Embryonic facial prominence (tissue), 1 donor: ENCODE results near the gene WDR36.

Source experiments
- DNase-seq: peaks from one replicate; pipeline ENCODE4 v3.0.0-alpha.2; 2016; ENCODE audit errors: extremely low spot score

The WDR36 gene

DNA sequence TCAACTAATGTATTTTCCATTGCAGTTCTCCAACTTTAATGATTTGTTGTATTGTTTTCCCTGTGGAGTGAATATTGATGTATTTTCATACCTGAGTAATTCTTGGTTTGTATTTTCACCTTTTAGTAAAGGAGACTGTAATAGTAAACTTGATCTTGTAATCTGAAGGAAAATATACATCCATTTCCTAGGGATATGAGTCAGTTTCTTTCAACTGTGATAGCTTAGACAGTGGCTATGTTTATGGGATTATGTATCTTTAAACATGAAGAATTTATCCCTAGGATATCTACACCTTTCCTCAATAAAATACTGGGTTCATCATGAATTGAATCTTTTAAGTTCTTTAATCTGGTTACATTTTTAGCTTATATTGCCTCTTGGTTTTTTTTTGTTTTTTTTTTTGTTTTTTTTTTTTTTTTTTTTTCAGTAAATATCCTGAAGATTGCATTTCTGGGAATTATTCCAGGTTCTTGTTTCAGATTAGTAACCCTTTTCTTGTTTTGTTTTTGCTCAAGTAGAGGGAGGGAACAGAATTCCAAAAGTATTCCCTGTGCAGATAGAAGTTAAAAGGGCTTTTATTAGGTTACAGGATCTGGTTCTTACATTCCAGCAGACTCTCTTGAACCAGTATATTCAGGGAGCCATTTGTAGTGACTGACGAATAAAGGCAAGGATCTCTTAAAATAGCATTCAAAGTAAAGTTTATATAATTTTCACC lies 7.1 kb downstream of the WDR36 start:
- DNase-seq, result no peak

DNA sequence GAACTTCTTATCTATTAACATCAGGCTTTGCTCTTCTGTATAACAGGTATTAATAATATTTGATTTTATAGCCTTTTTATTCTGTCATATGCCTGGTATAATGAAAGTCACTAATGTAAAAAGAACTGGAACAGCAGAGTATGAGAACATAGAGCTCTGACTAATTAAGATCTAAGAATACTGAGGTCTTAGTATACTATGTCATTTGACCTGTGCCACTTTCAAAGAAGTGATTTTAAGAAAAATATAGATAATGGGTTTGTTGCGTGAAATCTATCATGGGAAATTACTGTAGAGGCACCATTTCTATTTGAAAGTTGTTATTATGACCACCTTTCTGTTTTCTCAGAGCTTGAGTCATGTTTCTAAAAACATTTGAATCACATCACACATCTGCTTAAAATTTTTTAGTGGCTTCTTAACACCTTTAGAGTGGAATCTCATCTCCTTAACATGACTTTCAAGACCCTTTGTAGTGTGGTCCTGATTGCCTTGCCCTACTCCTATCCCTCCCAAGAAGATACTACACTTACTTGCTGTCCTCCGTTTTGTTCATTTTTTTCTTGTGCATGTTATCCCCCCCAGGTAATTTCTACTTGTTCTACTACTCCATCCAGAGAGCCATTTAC lies 14.3 kb downstream of the WDR36 start:
- DNase-seq, result no peak

DNA sequence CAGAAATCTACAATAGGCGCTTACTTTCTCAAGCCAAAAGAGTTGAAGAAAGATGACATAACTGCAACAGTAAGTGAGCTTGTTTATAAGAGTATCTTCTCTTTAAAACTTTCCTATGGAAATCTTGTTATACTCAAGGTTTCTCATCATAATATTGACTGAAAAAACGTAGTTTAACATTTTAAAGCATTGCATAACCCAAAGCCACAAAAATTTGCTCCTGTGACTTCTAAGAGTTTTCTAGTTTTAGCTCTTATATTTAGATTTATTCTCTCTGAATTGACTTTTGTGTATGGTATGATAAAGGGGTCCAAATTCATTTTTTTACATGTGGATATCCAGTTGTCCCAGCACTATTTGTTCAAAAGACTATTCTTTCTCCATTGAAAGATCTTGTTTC lies 15.2 kb downstream of the WDR36 start:
- DNase-seq, result no peak

DNA sequence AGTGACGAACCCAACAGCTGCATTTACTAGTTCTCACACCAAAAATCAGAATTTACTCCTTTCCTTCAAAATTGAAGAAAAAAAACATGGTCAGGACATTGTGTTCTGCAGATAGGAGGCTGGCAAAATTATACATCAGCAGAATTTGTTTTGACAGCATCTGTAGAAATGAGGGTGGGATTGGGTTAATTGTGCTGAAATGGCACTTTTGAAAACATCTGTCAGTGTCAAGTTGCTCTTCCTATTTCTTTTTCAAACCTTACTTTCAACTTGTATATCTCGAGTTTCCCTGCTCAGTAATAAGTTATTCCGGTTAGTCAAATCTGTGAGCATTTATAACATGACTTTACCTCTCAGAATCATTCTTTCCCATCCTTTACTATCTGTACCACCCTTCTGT lies 19.8 kb downstream of the WDR36 start:
- DNase-seq, result no peak

DNA sequence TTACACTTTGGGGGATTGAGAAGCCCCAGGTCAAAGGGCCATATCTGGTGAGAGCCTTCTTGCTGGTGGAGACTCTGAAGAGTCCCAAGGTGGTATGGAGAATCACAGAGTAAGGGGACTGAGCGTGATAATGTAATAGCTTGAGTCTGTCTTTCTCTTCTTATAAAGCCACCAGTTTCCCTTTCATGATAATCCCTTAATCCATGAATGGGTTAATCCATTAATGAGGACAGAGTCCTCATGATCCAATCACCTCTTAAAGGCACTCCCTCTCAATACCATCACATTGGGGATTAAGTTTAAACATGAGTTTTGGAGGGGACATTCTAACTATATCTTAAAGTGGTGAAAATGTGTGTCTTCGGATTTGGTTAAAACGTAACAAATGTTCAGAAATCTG lies 21.5 kb downstream of the WDR36 start:
- no peak for DNase-seq

DNA sequence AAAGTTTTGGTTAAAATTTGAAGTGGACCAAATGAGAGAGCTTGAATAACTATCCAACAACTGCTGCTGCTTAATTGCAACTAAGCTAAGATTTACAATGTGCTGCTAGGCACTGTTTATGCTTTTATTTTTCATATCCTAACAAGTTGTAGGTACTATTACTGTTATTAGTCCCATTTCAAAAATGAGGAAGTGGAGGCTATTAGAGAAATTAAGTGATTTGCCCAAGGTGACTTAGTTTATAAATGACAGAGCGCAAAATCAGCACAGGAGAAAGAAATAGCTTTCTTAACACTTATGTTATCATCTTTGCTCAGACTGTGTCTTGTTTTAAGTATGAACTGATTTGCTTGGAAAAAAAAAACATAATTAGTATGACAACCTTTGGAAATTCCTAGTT lies 23.1 kb downstream of the WDR36 start:
- DNase-seq, result no peak

DNA sequence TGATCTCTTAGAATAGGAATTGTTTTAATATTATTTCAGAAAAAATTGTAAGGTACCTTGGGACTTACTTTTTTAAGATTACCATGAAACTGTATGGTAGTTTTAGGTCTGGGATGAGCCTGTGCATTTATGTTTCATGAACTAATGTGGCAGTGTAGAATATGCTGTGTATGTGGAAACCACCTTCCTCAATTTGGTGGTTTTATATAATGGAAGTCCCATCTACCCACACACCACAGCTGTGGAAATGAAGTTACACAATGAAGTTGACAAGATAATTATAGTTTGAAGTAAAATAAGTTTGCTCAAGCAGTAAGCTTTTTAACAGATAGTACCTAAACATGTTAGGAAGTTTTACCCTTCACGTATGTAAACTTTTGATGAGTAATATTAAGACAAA lies 24.4 kb downstream of the WDR36 start:
- no peak for DNase-seq

DNA sequence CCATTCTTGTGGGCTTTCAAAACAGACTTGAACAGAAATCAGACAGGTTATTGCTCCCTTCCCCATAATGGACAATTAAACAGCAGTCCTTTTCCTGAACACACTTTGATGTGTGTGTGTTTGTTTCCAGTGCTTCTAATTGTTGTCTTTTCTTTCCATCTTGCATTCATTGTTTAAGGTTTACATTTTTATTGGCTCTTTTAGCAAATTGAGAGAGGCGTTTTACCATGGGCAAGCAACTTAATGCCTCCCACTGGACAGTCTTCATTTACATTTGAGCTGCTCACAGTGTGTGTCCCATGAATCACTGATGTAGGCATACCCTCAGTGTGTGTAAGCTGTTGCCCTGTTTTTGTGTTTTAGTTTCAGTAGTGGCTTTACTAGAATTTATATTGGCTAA lies 25.0 kb downstream of the WDR36 start:
- DNase-seq, result no peak

DNA sequence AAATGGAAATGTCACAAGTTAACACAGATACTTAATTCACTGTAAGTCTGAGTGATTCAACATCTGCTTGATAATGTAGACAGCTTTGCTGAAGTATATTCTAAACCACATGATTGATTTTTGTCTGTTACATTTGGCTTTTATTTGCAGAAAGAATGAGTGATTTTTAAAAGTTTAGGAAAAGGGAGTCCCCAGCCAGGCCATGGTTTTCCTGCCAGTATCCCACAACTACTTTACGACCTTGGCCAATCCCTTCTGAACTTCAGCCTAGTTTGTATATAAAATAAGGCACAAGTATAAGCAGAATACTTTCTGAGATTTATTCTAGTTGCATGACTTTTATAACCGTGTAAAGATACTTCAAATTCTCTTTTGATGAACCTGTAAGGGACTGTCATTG lies 27.1 kb downstream of the WDR36 start:
- DNase-seq, result no peak

DNA sequence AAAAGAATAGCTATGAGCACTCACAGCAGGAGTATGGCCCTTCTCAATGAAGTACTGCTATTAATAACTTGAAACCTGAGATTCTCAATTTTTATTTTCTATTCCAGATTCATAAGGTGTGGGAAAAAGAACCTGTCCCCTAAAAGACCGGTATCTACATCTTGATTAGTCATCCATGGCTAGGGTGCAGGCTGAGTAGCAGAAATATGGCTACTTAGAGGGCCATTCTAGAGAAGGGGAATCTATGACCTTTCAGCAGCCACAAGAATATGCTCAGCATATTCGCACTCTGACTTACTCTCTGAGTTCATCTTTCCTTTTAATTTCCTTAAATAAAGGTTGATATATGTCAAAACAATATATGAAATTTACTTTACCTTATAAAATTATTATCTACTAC lies 27.7 kb downstream of the WDR36 start:
- DNase-seq, result no peak

DNA sequence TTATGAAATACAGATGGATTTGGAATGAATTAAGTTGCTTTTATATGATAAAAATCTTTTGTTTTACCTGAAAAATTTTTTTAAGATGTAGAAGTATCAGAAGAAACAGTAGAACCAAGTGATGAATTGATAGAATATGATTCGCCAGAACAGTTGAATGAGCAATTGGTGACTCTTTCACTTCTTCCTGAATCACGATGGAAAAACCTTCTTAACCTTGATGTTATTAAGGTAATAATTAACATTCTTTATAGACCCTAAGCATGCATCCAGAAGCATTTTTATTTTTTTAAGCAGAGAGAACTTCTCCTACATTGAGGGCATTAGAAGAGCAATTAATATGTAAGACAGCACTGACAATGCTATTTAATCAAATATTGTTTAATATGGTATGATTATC lies 28.8 kb downstream of the WDR36 start:
- DNase-seq, result no peak

DNA sequence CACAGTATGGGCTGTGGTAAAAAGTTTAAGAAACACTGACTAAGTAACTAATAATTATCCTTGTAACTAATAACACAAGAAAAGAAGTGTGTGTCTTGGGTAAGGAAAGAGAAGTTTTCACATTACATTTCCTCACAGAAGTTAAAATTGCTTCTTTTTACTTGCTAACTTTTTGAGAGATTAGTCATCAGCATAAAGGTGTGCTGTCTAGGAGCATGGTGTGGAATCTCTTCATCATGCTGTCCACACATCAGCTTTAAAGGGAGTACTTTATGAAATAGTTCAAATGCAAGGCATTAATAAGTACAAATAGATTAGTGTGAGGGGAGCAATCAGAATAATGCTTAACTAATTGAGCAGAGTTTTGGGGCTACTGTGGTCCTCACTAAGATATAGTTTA lies 29.8 kb downstream of the WDR36 start:
- no peak for DNase-seq

DNA sequence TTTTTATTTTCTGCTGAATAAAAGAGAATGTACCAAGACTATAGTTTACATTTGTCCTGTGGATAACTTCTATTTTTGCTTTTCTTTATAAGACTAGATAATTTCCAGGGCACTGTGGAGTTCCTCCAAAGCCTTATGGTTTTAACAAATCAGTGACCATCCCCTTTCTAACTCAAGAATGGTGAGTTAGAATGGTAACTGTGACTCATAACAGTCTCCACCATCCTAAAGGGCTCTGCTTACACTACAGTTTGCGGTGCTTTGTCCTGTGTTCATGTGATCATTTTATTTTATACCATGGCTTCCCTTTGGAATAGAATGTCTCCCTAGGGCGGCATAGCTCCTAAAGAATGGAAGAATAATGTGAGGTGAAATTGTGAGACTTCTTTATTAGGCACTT lies 30.2 kb downstream of the WDR36 start:
- no peak for DNase-seq

DNA sequence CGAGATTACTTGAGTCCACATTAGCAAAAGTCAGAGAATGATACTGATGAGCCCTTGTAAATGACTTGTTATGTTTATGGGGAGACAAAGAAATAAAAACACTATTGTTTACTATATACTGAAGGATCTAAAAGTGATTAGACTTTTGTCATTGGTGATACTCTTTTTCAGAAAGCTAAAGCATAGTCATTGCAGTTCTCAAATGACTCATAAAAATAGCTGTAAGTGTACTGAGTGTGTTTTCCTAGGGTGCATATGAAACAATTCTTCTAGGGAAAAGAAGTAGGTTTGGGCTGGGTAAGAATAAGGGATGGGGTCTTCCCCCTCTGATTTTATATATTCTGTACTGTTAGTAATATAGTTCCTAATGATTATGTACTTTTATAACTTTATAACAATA lies 32.6 kb downstream of the WDR36 start:
- no peak for DNase-seq

DNA sequence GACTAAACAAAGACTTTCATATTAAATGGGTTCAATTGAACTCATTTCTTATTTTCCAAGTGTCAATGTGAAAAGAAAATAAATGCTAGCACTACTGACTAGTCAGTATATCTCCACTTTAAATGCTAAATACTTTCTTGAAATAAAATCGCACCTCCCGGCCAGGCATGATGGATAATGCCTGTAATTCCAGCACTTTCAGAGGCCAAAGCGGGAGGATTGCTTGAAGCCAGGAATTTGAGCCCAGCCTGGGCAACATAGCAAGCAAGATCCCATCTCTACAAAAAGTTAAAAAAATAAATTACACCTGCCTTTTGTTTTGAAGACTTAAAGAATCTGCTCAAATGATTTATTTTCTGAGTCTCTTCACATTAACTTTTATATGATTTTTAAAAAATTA lies 34.7 kb downstream of the WDR36 start:
- DNase-seq, result no peak

DNA sequence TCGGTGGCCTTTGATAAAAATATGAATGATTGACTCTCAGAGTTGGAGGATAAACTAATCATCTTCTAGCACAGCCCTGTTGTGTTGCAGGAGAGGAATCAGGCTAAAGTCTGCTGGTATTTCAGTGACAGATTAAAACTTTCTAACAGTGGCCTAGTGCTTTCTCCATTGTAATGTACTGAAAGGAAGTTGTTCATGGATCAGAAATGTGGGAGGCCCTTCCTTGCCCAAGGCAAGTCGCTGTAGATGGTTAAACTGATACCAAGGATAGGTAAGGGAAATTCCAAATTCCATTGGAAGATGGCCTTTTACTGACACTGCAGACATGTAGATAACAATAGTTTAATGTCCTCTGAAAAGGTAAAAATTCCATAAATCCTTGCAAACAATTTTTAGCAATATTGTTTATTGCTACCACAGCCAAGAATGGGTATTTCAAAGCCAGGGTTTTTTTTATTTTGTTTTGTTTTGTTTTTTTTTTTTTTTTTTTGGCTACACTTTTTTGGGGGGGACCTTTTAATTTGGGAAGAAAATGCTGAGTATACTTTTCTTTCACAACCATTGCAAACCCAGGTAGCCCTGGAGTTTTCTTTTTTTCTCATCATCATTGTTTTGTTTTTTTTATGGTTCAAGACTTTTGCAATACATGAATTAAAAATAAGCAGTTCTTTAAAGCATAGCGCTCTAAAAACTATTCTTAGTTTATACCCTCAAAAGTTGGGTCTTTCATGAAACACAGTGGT lies 35.5 kb downstream of the WDR36 start:
- no peak for DNase-seq

DNA sequence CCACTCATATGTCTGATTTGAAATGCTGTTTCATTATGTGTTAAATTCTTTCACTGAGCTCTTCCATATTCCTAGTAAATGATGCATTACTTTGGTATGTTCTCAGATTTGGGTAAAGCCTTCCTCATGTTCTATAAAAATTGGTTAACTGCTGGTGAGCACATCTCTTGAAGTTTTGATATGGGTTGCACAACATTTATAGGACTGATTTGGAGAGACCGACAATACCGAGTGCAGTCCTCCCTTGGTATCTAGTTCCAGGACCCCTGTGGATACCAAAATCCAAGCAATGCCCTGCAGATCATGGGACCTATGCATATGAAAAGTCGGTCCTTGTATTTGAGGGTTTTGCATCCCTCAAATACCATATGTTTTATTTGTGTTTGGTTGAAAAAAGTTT lies 37.8 kb downstream of the WDR36 start:
- no peak for DNase-seq

DNA sequence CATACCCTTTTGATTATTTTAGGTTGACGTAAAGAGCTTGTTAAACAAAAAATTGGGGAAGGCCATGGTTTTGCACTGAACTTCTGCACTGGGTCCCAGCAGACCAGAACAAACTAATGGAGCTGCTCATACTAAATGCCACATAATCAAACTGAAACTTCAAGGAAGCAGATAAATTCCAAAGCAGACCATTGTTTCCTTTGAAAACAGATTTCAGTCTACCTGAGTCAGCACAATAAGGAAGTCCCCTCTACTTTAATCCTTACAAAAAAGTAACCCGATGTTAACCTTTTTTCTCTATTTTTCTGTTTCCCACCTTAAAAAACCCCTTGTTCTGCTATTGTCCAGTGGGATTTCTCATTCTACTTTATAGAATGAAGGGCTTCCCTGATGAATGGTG lies 39.2 kb downstream of the WDR36 start:
- no peak for DNase-seq

DNA sequence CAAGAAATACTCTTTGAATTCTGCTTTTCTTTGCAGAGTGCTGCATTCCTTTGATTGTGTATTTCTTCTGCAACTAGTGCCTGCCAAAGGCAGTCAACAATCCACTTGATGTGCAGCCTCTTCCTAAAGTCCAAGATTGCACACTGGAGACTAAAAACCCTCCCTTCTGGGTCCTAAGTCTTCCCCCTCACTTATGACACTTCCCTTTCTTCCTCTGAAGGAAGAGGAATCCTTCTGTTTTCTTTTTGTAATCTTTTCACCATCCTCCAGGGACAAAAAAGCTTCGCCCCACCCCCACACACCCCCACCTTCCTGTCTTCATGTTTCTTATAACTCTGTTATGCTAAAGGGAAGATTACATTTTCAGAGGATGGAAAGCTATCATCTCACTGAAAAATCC lies 39.9 kb downstream of the WDR36 start:
- no peak for DNase-seq

DNA sequence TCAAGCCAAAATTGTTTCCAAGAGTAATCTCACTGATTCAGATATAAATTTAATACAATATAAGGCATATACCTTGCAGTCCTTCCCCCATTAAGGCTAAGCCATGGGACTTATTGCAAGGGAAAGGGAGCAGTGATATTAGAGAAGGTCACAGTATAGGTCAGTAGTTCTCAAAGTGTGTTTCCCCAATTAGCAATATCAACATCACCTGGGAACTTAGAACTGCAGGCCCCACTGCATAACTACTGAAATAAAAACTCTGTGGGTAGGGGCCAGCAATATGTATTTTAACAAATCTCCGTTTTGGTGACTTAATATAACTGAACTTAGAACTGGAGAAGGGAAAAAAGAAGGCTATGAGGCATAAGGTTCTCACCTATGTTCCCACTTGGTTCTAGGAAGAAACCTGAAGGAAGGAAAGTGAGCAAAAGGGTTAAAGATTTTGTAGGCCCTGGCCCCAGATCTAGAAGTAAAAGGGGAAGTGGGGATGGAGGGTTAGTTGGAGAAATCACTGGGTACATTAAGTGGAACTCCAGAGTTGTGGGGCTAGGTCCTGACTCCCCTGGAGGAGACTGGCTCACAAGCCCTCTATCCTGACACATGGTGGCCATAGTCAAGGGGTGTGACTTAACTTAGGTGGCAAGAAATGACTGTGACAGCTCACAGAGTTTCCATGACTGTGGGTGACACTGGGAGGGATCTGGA lies 40.7 kb downstream of the WDR36 start:
- no peak for DNase-seq

DNA sequence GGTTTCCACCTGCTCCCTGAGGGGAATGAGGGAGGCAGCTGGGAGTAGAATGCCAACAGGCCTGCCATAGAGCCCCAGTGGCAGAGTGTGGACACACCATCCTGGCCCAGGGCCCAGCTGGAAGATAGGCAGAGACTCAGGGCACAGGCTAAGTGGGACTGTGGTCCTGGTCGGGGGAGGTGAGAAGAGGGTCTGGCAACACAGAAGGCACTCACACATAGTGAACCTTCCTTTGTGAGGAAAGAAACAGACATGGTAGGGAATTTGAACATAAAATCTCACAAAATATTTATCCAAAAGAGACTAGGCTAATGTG lies 41.2 kb downstream of the WDR36 start:
- no peak for DNase-seq

DNA sequence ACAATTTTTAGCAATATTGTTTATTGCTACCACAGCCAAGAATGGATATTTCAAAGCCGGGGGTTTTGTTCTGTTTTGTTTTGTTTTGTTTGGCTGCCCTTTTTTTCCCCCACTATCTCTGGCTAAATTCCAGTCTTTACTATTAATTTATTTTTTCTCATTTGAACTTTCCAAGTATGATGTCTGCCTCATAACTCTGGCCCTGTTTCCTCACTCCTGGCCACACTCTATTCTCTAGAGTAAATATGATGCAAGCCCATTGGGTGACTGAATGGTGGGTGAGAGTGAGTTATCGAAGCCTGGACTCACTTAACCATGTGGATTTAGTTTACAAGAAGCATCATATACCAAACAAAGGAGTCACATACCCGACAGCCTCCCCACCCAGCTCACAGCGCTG lies 41.9 kb downstream of the WDR36 start:
- DNase-seq, result no peak

DNA sequence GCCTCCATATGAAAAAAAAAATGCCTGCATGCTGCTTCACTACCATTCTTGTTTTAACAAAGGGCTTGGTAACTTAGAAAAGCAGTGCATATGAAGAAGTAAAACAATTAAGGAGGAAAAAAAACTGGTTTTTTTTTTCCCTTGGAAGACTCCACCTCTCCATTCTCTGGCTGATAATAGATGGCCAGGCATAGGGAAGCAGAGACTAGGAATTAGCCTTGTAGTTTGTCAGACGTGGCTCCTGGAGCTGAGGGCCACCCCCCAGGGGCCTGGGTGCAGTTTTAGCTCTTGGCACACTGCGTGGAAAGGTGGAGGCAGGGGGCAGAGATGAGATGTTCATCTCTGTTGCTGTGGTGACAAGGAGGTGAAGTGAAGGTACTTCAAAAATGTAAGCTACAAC lies 42.7 kb downstream of the WDR36 start:
- no peak for DNase-seq
